Panc1 (cell line): Measurements from ENCODE around the gene ZNF23. TPM values are rescaled to one million over a fixed set of nuclear protein-coding genes. Genes with fewer than 3 reads are reported as not detected.

ENCODE experiments used
- total RNA-seq: library from RNA; stranded (reverse); gene quantifications from one replicate; pipeline ENCODE4 v1.2.1, GENCODE V29; 2021; ENCODE audit not compliant: unreplicated experiment

The ZNF23 gene
- total RNA-seq, 1 experiment from 2014 or later, result 5.2 TPM

Other genes starting within 250 kb of the ZNF23 start
- gene HYDIN, start 231.5 kb downstream of the ZNF23 start, total RNA-seq, result 0.80 TPM
- gene CMTR2, start 172.8 kb downstream of the ZNF23 start, total RNA-seq, result 12.5 TPM
- 0.59 TPM for gene CALB2, start 103.5 kb downstream of the ZNF23 start, total RNA-seq
- not detected for gene TLE7, start 20.2 kb downstream of the ZNF23 start, total RNA-seq
- 2.5 TPM for gene ZNF19, start 27.1 kb upstream of the ZNF23 start, total RNA-seq
- gene CHST4, start 64.2 kb upstream of the ZNF23 start, total RNA-seq, result 1.1 TPM
- 0.49 TPM for gene TAT, start 114.8 kb upstream of the ZNF23 start, total RNA-seq
- gene MARVELD3, start 163.9 kb upstream of the ZNF23 start, total RNA-seq, result 0.08 TPM